PC-9 (cell line): ENCODE results near the gene PPP1R3G. TPM values are rescaled to one million over a fixed set of nuclear protein-coding genes. Genes with fewer than 3 reads are reported as not detected.

ENCODE experiments used
- BruUV-seq: library from RNA; stranded (reverse); fragments of 400-500 nt; replicated peaks from 2 replicates; lab custom pipeline; 2021; lab: Mats Ljungman, UMichigan
- CTCF ChIA-PET: fragments of 300-600 bp; sonication (Branson Sonifier 250); formaldehyde crosslinking; loops from one replicate; lab custom pipeline; 2022; ENCODE audit warnings: antibody characterized with exemption; lab: Charles Lee
- POLR2A ChIA-PET: fragments of 300-600 bp; sonication (Branson Sonifier 250); formaldehyde crosslinking; loops from one replicate; lab custom pipeline; 2022; ENCODE audit warnings: antibody characterized with exemption; ENCODE audit not compliant: unreplicated experiment; lab: Charles Lee
- DNase-seq, 2 experiments: peaks; one replicate each; pipeline versions ENCODE4 v3.0.0 to v3.0.0-alpha.2; 2015 to 2022; ENCODE audit warnings: mixed read lengths in 1 of 2
- H2AFZ ChIP-seq: fragments of 200-600 bp; sonication (generic); 2 replicates; pipeline ENCODE4 v1.8.1; 2017; ENCODE audit warnings: antibody characterized with exemption
- H3F3A ChIP-seq: fragments of 200-600 bp; sonication (generic); 2 replicates; pipeline ENCODE4 v1.8.1; 2017; ENCODE audit warnings: antibody characterized with exemption, mild to moderate bottlenecking, low read depth; ENCODE audit not compliant: insufficient read depth
- H3K27ac ChIP-seq: fragments of 200-600 bp; sonication (generic); 2 replicates; pipeline ENCODE4 v1.6.1; 2016; ENCODE audit warnings: mixed run types
- H3K27me3 ChIP-seq: fragments of 200-600 bp; sonication (generic); 2 replicates; pipeline ENCODE4 v1.6.1; 2016; ENCODE audit warnings: low read depth, mixed run types; ENCODE audit not compliant: insufficient read depth
- H3K36me3 ChIP-seq: fragments of 200-600 bp; sonication (generic); 2 replicates; pipeline ENCODE4 v1.6.1; 2016; ENCODE audit warnings: low read depth, mixed run types
- H3K4me1 ChIP-seq: fragments of 200-600 bp; sonication (generic); replicated peaks from 2 replicates; pipeline ENCODE4 v1.6.1; 2016; ENCODE audit warnings: mixed run types; ENCODE audit not compliant: insufficient read depth
- H3K4me2 ChIP-seq: fragments of 200-600 bp; sonication (generic); 2 replicates; pipeline ENCODE4 v1.6.1; 2017; ENCODE audit warnings: mixed run types
- H3K4me3 ChIP-seq: fragments of 200-600 bp; sonication (generic); 2 replicates; pipeline ENCODE4 v1.6.1; 2016; ENCODE audit warnings: mixed run types
- H3K79me2 ChIP-seq: fragments of 200-600 bp; sonication (generic); 2 replicates; pipeline ENCODE4 v1.6.1; 2017; ENCODE audit warnings: low read depth, mixed run types
- H3K9me2 ChIP-seq: fragments of 200-600 bp; sonication (generic); 2 replicates; pipeline ENCODE4 v1.8.1; 2017; ENCODE audit warnings: mild to moderate bottlenecking; ENCODE audit not compliant: insufficient read depth
- H3K9me3 ChIP-seq: fragments of 200-600 bp; sonication (generic); 2 replicates; pipeline ENCODE4 v1.8.1; 2016; ENCODE audit warnings: low read depth; ENCODE audit not compliant: insufficient read depth
- H4K20me1 ChIP-seq: fragments of 200-600 bp; sonication (generic); 2 replicates; pipeline ENCODE4 v1.8.1; 2017; ENCODE audit not compliant: insufficient read depth
- EZH2 ChIP-seq: fragments of 200-600 bp; sonication (generic); IDR thresholded peaks from 2 replicates; pipeline ENCODE4 v1.8.0; 2017; ENCODE audit warnings: antibody characterized with exemption, low read depth
- intact Hi-C: fragments of 100-400 bp; cut with micrococcal nuclease; formaldehyde crosslinking; loops from one replicate; pipeline ENCODE4 v1.10.0; 2022; ENCODE audit not compliant: unreplicated experiment
- total RNA-seq: library from RNA; stranded (reverse); gene quantifications from 2 replicates; pipeline ENCODE4 v1.2.3, GENCODE V29; 2021
- TF ChIP-seq, protein P1 (sequence below): fragments of 200-600 bp; sonication (generic); conservative IDR thresholded peaks from 2 replicates; pipeline ENCODE4 v1.6.1; 2017; ENCODE audit warnings: mixed run types, antibody characterized with exemption, mild to moderate bottlenecking, moderate library complexity

Gene PPP1R3G
- total RNA-seq, 1 experiment from 2014 or later = 1.1 TPM

DNA sequence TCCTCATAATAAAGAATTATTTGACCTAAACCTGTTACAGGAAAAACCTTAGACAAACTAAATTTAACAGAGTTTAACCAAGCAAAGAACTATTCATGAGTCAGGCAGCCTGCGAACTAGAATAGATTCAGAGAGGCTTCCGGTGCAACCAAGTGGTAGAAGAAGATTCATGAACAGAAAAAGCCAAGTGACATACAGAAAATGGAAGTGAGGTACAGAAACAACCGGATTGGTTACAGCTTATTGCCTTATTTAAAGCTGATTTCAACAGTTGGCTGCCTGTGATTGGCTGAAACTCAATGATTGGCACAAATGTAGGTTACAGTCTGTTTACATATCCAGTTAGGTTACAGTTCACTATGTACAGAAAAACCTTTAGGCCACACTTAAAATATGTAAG is 10.1 kb downstream of the PPP1R3G start:
- no peak overlapping the region for H3K4me3 ChIP-seq
- no peaks in the 10 kb centered on the region for H3K9me3 ChIP-seq
- no peak overlapping the region for H3K27ac ChIP-seq
- H3K4me2 ChIP-seq = no peak overlapping the region
- H3K36me3 ChIP-seq = no peaks in the 10 kb centered on the region
- TF ChIP-seq EZH2 = no peak
- TF ChIP-seq, protein P1, sequence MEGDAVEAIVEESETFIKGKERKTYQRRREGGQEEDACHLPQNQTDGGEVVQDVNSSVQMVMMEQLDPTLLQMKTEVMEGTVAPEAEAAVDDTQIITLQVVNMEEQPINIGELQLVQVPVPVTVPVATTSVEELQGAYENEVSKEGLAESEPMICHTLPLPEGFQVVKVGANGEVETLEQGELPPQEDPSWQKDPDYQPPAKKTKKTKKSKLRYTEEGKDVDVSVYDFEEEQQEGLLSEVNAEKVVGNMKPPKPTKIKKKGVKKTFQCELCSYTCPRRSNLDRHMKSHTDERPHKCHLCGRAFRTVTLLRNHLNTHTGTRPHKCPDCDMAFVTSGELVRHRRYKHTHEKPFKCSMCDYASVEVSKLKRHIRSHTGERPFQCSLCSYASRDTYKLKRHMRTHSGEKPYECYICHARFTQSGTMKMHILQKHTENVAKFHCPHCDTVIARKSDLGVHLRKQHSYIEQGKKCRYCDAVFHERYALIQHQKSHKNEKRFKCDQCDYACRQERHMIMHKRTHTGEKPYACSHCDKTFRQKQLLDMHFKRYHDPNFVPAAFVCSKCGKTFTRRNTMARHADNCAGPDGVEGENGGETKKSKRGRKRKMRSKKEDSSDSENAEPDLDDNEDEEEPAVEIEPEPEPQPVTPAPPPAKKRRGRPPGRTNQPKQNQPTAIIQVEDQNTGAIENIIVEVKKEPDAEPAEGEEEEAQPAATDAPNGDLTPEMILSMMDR = no peak
- DNase-seq = no peak
- no peak overlapping the region for H2AFZ ChIP-seq
- H3K27me3 ChIP-seq = no peaks in the 10 kb centered on the region
- POLR2A ChIA-PET = no interaction called here
- intact Hi-C loops = no loop called here
- H3F3A ChIP-seq = no peaks in the 10 kb centered on the region
- H3K9me2 ChIP-seq = no peaks in the 10 kb centered on the region
- peaks cover 6% of the 10 kb centered on the region for H3K4me1 ChIP-seq
- BruUV-seq = no TSS peak
- CTCF ChIA-PET = no interaction called here
- H3K79me2 ChIP-seq = no peaks in the 10 kb centered on the region
- H4K20me1 ChIP-seq = no peaks in the 10 kb centered on the region

DNA sequence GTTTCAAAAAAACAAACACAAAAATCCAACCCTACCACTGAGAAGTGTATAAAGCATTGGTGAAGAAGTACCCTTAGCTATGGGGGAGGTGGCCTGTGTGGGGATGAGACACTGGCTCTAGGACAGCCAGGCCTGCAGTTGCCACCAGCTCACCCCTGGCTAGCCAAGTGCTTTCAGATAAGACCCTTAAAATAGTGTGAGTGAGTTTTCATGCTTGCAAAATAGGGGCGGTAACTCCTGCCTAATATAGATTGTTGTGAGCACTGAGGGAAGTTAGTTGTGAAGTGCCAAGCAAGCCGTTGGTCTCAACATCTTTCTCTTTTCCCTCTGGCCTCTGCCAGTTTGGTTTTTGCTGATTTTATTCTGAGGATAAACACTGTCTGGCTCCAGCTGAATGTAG is 11.3 kb downstream of the PPP1R3G start:
- Histone ChIP-seq H3K4me2 (no peak overlapping the region), H3K27ac (no peak overlapping the region), H3K9me3 (no peaks in the 10 kb centered on the region), H3K36me3 (no peaks in the 10 kb centered on the region), H3K9me2 (no peaks in the 10 kb centered on the region), H4K20me1 (no peaks in the 10 kb centered on the region), H2AFZ (no peak overlapping the region), H3K4me3 (no peak overlapping the region), H3K27me3 (no peaks in the 10 kb centered on the region), H3K4me1 (peaks cover 6% of the 10 kb centered on the region), H3K79me2 (no peaks in the 10 kb centered on the region), H3F3A (no peaks in the 10 kb centered on the region)
- BruUV-seq = no TSS peak
- DNase-seq = no peak
- TF ChIP-seq, protein P1 = no peak
- TF ChIP-seq EZH2 = no peak
- intact Hi-C loops = no loop called here
- POLR2A ChIA-PET = no interaction called here
- CTCF ChIA-PET = no interaction called here

DNA sequence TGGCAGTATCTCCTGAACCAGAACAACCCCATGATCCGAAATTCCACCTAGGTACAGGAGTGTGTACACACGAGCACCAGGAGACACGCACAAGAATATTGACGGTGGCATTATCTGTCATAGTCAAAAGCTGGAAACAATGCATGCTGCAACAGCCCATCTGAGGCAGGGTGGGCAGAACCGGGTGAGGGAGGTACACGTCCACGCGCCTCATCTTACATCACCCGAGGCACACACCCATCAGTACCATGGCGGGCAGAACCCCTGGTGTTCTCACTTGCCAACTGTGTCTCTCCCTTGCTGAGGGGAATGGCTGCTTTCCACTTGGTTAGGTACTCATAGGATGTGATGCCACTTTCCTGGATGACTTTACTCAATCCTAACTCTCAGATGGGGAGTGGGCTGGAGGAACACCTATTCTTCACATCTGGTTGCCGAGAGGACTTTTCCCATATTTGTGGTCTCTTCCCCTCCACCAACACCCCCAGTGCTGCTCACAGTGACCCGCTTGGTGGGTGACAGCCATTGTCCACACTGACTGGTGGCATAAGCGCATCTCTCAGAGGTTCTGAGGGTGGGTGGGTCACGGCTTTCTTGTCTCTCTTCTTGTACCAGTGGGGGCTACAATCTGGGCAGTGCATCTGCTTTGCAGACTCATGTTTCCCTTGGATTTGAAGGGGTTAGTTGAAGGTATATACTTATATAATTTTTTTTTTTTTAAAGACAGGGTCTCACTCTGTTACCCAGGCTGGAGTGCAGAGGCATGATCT is 13.5 kb downstream of the PPP1R3G start:
- ChIA-PET CTCF (no interaction called here), POLR2A (no interaction called here)
- TF ChIP-seq, protein P1 = no peak
- TF ChIP-seq EZH2 = no peak
- H2AFZ ChIP-seq = no peak overlapping the region
- no peak overlapping the region for H3K27ac ChIP-seq
- H3F3A ChIP-seq = no peaks in the 10 kb centered on the region
- H3K4me1 ChIP-seq = peaks cover 6% of the 10 kb centered on the region
- no peak for DNase-seq
- no peaks in the 10 kb centered on the region for H3K36me3 ChIP-seq
- no peaks in the 10 kb centered on the region for H3K79me2 ChIP-seq
- intact Hi-C loops = no loop called here
- H3K4me3 ChIP-seq = no peak overlapping the region
- H3K9me3 ChIP-seq = no peaks in the 10 kb centered on the region
- BruUV-seq = no TSS peak
- no peaks in the 10 kb centered on the region for H3K9me2 ChIP-seq
- no peak overlapping the region for H3K4me2 ChIP-seq
- no peaks in the 10 kb centered on the region for H3K27me3 ChIP-seq
- no peaks in the 10 kb centered on the region for H4K20me1 ChIP-seq
